ENCODE data around the gene ACTR3.

The ACTR3 gene

DNA sequence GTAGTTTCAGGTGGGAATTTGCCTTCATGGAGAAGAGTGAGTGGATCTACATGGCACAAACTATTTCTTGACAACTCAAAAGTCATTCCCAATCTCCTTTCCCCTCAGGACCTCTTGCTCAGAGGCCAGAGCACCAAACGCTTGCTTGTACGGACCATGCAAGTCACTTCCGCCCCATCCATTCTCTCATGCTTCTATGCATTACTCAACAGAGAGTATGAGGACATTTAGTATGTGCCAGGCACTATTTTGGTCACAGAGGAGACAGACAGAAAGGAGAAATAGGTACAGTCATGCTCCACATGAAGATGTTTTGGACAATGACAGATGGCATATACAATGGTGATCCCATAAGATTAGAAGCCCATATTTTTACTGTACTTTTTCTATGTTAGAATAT is 117.5 kb downstream of the ACTR3 start:
- no peak for DNase-seq

- no peak for DNase-seq
These were observed 118.8 kb downstream of the ACTR3 start for GRCh38 chr2:114008720-114009119.

- no peak for DNase-seq
These were observed 119.5 kb downstream of the ACTR3 start for GRCh38 chr2:114009205-114009944.

GRCh38 chr2:114010001-114010400 is 120.1 kb downstream of the ACTR3 start:
- no peak for DNase-seq

- DNase-seq: no peak
These were observed 121.8 kb downstream of the ACTR3 start for GRCh38 chr2:114011713-114012112.

Measured in stimulated activated CD4-positive, alpha-beta T cell treated with anti-CD3 and anti-CD28 coated beads, Interleukin-1b, Interleukin-23, amount 100 ng/mL, for 48 hours (primary cell).